Kidney (tissue), 14 donors: Measurements from ENCODE around the gene DCAKD. TPM values are rescaled to one million over a fixed set of nuclear protein-coding genes. Genes with fewer than 3 reads are reported as not detected.

Experiments
- DNase-seq, 5 donors: peaks; one replicate each; pipeline ENCODE4 v3.0.0-alpha.2; 2013 to 2020
- FAIRE-seq: peaks from 2 replicates; lab custom pipeline; 2012; peaks lifted over from hg19 to GRCh38; lab: Jason Lieb, UNC
- H3K27ac ChIP-seq, 2 donors: one replicate each; pipeline ENCODE4 v1.7.0; 2013; ENCODE audit warnings: low read depth in 2 of 2, low read length in 2 of 2, inconsistent platforms in 1 of 2
- H3K27me3 ChIP-seq: one replicate; pipeline ENCODE4 v1.7.1; 2013; ENCODE audit warnings: low read length, inconsistent platforms; ENCODE audit not compliant: control insufficient read depth, insufficient read depth
- H3K36me3 ChIP-seq, 3 donors: one replicate each; pipeline versions ENCODE4 v1.7.0 to v1.7.1; 2013; ENCODE audit warnings: low read length in 3 of 3, control low read depth in 1 of 3, inconsistent platforms in 1 of 3; ENCODE audit not compliant: insufficient read depth in 3 of 3, control insufficient read depth in 2 of 3
- H3K4me1 ChIP-seq, 3 donors: one replicate each; pipeline versions ENCODE4 v1.7.0 to v1.7.1; 2013; ENCODE audit warnings: low read length in 3 of 3, inconsistent platforms in 1 of 3, low read depth in 1 of 3; ENCODE audit not compliant: control insufficient read depth in 2 of 3, insufficient read depth in 2 of 3
- H3K4me3 ChIP-seq, 3 donors: one replicate each; pipeline versions ENCODE4 v1.7.0 to v1.8.1; 2013; ENCODE audit warnings: low read length in 3 of 3, control low read depth in 1 of 3, inconsistent platforms in 1 of 3
- H3K9ac ChIP-seq, 3 donors: one replicate each; pipeline versions ENCODE4 v1.7.0 to v1.7.1; 2013; ENCODE audit warnings: low read length in 3 of 3, control low read depth in 1 of 3, inconsistent platforms in 1 of 3
- H3K9me3 ChIP-seq, 3 donors: one replicate each; pipeline versions ENCODE4 v1.7.0 to v1.7.1; 2013; ENCODE audit warnings: low read length in 3 of 3, control low read depth in 1 of 3, inconsistent platforms in 1 of 3; ENCODE audit not compliant: control insufficient read depth in 2 of 3, insufficient read depth in 1 of 3
- intact Hi-C: fragments of 100-400 bp; cut with DNase I; formaldehyde crosslinking; loops from one replicate; pipeline ENCODE4 v1.11.1; 2022
- polyA plus RNA-seq: library from polyadenylated mRNA; stranded (reverse); fragments of 350-450 nt; fragmentation: Illumina TruSeq; extraction: RNeasy Lipid Tissue Mini Kit (QIAGEN cat#74804); gene quantifications from one replicate; pipeline ENCODE4 v1.2.3, GENCODE V29; 2014; ENCODE audit warnings: low read depth, low replicate concordance; ENCODE audit not compliant: insufficient read depth
- total RNA-seq: library from RNA; stranded (reverse); fragmentation: NEBNext Ultra II Directional; extraction: Animal tissue kit (Norgen Biotek cat#: 25700); gene quantifications from one replicate; pipeline ENCODE4 v1.2.1, GENCODE V29; 2021
- TF ChIP-seq, protein P1 (sequence below): IDR thresholded peaks from 3 replicates; pipeline ENCODE4 v1.5.1; 2012; ENCODE audit warnings: mild to moderate bottlenecking, moderate library complexity, borderline replicate concordance; ENCODE audit not compliant: insufficient read depth; ENCODE audit errors: extremely low read depth
- donor health status: control.
- donor health status: control.
- donor health status: control.
- donor health status: control.
- donor health status: control.
- donor health status: DM: yes; HTN: yes; CAD: no.
- donor health status: Normal renal cell carcinoma (clear cell type).

Gene DCAKD
- total and polyA plus RNA-seq, 2 donors from 2014 or later = 27.5 to 34.9 TPM

DNA sequence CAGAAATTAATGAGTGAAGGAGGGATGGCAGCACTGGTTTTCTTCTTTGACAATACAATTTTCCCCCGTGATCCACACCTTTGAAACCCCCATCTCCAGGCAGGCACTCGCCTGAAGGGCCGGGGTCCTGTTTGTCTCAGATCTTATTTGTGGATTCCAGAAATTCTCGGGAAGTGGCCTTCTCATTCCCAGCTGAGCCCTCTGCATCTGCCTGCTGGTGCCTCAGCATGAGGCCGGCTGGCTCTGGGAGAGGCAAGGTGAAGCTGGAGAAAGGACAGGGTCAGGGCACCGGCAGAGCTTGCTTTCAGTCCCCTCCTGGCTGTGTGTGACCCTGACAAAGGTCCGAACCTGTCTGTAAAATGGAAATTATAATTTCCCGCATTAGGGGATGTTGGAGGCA is 47.6 kb downstream of the DCAKD start:
- Histone ChIP-seq H3K4me1 (no peaks in the 10 kb centered on the region), H3K27me3 (no peaks in the 10 kb centered on the region), H3K27ac (no peak overlapping the region), H3K36me3 (no peaks in the 10 kb centered on the region), H3K9ac (no peak overlapping the region), H3K9me3 (peaks cover 0 to 6% (median 0%) of the 10 kb centered on the region in 3 donors), H3K4me3 (no peak overlapping the region)
- DNase-seq (no peak), FAIRE-seq (no peak)
- TF ChIP-seq, protein P1, sequence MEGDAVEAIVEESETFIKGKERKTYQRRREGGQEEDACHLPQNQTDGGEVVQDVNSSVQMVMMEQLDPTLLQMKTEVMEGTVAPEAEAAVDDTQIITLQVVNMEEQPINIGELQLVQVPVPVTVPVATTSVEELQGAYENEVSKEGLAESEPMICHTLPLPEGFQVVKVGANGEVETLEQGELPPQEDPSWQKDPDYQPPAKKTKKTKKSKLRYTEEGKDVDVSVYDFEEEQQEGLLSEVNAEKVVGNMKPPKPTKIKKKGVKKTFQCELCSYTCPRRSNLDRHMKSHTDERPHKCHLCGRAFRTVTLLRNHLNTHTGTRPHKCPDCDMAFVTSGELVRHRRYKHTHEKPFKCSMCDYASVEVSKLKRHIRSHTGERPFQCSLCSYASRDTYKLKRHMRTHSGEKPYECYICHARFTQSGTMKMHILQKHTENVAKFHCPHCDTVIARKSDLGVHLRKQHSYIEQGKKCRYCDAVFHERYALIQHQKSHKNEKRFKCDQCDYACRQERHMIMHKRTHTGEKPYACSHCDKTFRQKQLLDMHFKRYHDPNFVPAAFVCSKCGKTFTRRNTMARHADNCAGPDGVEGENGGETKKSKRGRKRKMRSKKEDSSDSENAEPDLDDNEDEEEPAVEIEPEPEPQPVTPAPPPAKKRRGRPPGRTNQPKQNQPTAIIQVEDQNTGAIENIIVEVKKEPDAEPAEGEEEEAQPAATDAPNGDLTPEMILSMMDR = no peak
- intact Hi-C loops = no loop called here

DNA sequence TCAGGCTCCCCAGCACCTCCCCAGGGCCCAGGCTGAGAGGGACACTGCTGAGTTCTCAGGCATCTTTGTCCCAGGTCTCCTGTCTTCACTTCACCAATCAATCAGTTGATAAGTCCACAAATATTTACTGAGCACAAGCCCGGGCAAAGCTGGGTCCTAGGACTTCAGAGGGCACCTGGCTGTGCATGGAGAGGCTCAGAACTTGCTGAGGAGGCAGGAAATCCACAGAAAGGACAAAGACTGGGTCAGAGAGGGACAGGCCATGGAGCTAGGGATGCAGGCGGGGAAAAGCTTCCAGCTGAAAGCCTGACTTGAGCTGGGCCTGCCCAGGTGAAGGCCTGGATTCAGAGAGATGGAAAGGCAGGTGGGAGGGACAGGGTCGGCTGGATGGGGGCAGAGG is 50.1 kb downstream of the DCAKD start:
- Histone ChIP-seq H3K36me3 (no peaks in the 10 kb centered on the region), H3K27ac (no peak overlapping the region), H3K27me3 (no peaks in the 10 kb centered on the region), H3K4me3 (no peak overlapping the region), H3K4me1 (no peaks in the 10 kb centered on the region), H3K9me3 (peaks cover 0 to 6% (median 0%) of the 10 kb centered on the region in 3 donors), H3K9ac (no peak overlapping the region)
- DNase-seq (no peak), FAIRE-seq (no peak)
- intact Hi-C loops = no loop called here
- TF ChIP-seq, protein P1 = no peak

DNA sequence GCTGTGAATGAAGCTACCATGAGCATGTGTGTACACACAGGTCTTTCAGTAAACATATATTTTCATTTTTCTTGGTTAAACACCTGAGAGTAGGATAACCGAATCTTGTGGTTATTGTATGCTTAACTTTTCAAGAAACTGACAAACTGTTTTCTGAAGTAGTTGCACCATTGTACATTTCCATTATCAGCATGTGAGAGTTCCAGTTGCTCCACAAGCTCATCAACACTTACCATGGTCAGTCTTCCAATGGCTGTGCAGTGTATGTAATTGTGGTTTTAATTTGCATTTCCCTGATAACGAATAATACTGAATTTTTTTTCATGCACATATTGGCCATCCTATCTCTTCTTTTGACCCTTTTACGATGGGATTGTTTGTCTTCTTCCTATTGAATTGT is 52.0 kb downstream of the DCAKD start:
- H3K36me3 ChIP-seq = no peaks in the 10 kb centered on the region
- intact Hi-C loops = no loop called here
- H3K27me3 ChIP-seq = no peaks in the 10 kb centered on the region
- H3K27ac ChIP-seq = no peak overlapping the region
- no peak overlapping the region for H3K4me3 ChIP-seq
- TF ChIP-seq, protein P1 = no peak
- H3K9ac ChIP-seq = no peak overlapping the region
- DNase-seq = no peak
- no peaks in the 10 kb centered on the region for H3K4me1 ChIP-seq
- FAIRE-seq = no peak
- peaks cover 0 to 6% (median 0%) of the 10 kb centered on the region in 3 donors for H3K9me3 ChIP-seq

DNA sequence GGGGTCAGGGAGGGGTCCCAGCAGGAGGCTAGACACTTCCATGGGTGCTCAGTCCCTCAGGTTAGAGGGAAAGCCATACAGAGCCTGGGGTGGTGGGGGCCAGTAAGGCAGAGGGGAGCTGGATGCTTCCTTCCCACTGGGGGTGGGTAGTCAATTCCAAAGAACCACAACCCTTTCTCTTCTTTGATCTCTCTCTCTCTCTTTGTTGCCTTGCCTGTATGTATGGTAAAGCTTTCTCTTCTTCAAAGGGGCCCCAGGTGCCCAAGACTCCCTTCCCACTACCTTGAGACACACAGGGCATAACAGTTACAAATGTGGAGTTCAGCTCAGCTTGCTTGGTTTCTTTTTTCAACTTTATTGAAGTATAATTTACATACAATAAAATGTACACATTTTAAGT is 52.8 kb downstream of the DCAKD start:
- Histone ChIP-seq H3K27ac (no peak overlapping the region), H3K36me3 (no peaks in the 10 kb centered on the region), H3K9me3 (peaks cover 0 to 6% (median 0%) of the 10 kb centered on the region in 3 donors), H3K9ac (no peak overlapping the region), H3K27me3 (no peaks in the 10 kb centered on the region), H3K4me3 (no peak overlapping the region), H3K4me1 (no peaks in the 10 kb centered on the region)
- FAIRE-seq (no peak), DNase-seq (no peak)
- TF ChIP-seq, protein P1 = no peak
- intact Hi-C loops = no loop called here
